Subcutaneous adipose tissue (tissue), 4 donors: ENCODE measurements around the gene PTPRN2. TPM values are rescaled to one million over a fixed set of nuclear protein-coding genes. Genes with fewer than 3 reads are reported as not detected.

Source experiments
- total RNA-seq, 4 donors: library from RNA; depleted of rRNA; stranded (reverse); fragments of >200 nt; gene quantifications; one replicate each; pipeline ENCODE4 v1.1.0, GENCODE V29; 2016
- TF ChIP-seq, protein P1 (sequence below): fragments of 450-650 bp; IDR thresholded peaks from one replicate; pipeline ENCODE4 v1.5.1; 2016; ENCODE audit warnings: low read depth, mild to moderate bottlenecking, control low read depth, antibody characterized with exemption, moderate library complexity

Gene PTPRN2
- total RNA-seq, 4 donors from 2014 or later: 2.0 to 4.6 (median 3.7) TPM

DNA sequence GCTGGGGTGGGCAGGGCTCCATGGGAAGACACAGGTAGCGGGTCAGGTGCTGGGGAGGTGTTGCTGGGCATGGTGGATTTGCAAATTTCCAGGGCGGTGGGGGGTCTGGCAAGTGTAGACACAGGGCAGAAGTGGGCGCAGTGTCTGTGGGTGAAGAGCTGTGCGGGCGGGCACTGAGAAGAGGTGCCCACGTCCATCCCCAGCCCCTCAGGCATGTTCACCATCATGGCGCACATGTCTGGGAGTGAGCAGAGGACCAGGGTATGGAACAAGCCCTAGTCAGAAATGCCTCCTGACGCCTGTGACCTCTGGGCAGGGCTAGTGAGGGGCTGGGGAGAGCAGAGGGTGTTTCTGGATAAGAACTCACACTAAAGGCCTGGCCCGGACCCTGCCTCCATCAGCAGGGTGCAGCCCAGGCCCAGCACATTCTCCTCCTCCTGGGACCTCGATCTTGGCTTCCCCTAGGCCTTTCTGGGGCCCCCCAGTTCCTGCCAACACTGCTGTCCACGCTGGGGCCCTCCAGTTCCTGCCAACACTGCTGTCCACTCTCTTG, 612.9 kb downstream of the PTPRN2 start:
- TF ChIP-seq, protein P1, sequence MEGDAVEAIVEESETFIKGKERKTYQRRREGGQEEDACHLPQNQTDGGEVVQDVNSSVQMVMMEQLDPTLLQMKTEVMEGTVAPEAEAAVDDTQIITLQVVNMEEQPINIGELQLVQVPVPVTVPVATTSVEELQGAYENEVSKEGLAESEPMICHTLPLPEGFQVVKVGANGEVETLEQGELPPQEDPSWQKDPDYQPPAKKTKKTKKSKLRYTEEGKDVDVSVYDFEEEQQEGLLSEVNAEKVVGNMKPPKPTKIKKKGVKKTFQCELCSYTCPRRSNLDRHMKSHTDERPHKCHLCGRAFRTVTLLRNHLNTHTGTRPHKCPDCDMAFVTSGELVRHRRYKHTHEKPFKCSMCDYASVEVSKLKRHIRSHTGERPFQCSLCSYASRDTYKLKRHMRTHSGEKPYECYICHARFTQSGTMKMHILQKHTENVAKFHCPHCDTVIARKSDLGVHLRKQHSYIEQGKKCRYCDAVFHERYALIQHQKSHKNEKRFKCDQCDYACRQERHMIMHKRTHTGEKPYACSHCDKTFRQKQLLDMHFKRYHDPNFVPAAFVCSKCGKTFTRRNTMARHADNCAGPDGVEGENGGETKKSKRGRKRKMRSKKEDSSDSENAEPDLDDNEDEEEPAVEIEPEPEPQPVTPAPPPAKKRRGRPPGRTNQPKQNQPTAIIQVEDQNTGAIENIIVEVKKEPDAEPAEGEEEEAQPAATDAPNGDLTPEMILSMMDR: no peak

DNA sequence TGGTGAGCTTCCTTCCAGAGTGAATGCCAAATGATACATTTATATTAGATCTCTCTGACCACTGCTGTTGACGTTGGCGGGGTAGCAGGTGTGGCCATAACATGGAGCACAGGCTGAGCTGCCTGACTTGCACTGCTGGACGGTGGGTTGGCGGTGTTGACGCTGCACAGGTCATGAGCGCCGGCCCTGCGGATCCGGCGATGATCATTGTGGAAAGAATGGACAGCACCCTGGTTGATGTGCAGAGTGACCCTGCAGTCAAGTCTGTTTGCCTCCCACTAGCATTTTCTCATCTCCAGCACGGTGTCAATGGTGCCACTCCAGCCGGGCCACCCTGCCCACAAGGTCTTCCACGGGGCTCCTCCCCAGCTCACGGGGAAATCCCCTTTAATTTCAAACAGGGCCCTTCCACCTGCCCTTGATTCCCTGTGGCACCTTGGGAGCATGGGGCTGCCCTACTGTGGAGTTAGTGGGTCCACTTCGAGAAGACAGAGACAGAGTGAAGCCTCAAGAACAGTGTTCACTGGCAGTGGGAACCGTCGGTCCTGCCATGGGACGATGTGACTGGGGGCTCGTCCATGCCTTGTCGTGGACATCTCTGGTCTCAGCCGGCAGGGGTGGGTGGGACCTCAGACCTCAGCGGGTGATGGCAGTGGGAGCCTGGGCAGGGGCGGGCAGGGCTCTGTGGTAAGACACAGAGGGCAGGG, 613.5 kb downstream of the PTPRN2 start:
- TF ChIP-seq, protein P1: no peak

DNA sequence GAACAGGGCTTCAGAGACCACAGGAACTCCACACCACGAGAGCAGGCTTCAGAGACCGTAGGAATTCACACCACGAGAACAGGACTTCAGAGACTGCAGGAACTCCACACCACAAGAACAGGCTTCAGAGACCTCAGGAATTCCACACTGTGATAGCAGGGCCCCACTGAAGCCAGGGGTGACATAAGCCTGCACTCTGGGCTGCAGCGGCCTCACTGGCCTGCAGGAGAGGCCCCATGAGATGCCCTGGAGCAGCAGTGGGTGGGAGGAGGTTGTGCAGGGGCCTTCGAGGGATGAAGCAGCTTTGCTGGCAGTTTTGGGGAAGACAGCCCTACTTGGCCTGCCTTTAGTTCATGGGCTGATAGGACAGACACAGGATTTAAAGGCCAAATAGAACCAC, 614.7 kb downstream of the PTPRN2 start:
- TF ChIP-seq, protein P1: no peak

DNA sequence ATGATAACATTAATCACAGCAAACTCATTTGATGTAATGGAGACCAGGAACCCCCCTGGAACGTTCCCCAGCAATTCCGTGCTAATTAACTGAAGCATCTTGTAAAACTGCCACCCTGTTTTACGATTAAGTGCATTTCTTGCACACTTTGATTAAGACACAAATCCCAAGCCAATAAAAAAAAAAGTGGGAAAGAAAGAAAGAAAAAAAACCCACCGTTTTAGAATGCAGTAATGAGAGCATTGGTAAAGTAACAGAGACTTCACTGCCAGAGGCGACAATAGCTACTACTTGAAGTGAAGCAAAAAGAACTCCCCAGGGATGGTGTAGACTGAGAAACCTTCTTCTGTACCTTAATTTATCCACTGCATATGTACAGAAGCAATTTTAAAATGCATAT, 616.1 kb downstream of the PTPRN2 start:
- TF ChIP-seq, protein P1: no peak

DNA sequence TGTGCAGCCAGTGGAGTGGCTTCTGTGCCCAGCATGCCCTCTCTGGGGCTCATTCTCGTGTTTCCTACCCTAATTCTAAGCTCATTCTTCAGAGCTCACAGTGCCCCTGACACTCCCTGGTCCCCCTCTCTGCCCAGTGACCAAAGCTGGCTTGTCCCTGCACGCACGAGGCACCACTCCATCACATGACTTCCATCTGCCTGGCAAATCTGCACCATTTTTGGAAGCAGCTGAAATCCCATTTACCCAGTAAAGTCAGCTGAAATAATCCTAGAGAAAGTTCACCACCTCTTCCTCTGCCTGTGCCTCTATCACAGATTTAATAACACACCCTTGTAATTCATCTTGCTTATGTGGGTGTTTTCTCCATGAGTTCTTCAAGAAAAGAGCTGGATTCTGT, 616.9 kb downstream of the PTPRN2 start:
- TF ChIP-seq, protein P1: no peak

DNA sequence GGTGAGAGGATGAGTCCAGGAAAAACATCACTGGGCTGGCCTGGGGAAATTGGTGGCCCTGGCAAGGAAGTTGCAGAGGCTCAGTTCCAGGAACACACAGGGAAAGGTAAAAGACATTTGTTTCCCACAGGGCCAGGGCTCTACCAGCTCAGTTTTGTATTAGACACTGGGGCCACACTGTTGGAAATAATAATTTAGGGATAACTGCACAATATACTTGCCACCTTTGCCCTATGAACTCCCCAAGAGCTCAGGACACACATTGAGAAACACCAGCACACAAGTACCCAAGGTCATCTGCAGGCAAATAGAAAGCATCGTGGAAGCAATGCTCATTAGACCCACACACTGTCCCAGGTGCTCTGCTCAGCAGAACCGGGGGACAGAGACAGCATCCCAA, 617.6 kb downstream of the PTPRN2 start:
- TF ChIP-seq, protein P1: no peak

DNA sequence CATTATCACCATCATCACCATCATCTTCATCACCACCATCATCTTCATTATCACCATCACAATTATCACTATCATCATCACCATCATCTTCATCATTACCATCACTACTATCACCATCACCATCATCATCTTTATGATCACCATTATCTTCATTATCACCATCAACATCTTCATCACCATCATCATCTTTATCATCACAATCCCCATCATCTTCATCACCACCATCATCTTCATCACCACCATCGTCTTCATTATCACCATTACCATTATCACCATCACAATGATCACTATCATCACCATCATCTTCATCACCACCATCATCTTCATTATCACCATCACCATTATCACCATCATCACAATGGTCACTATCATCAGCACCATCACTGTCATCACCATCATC, 621.1 kb downstream of the PTPRN2 start:
- TF ChIP-seq, protein P1: no peak
